Gastrocnemius medialis (tissue), 4 donors: Measurements from ENCODE around the gene GPS2. TPM values are rescaled to one million over a fixed set of nuclear protein-coding genes. Genes with fewer than 3 reads are reported as not detected.
A peak's percentile ranks its signal among the peaks of the same experiment; 100 is the strongest.

ENCODE experiments used
- ATAC-seq, 2 donors: fragments of 150-250 bp; one replicate each; pipeline ENCODE4 v1.9.1; 2016
- DNase-seq, 2 donors: peaks; one replicate each; pipeline ENCODE4 v3.0.0-alpha.2; 2019
- H3K27ac ChIP-seq, 4 donors: fragments of 200-600 bp; sonication (generic); 1 replicate in 1 of 4; 2 replicates in 3 of 4; pipeline ENCODE4 v1.5.1; 2016 to 2018; ENCODE audit warnings: mild to moderate bottlenecking in 2 of 4, moderate library complexity in 1 of 4
- H3K27me3 ChIP-seq, 3 donors: fragments of 200-600 bp; sonication (generic) in 2 of 3; 1 replicate in 1 of 3; 2 replicates in 2 of 3; pipeline versions ENCODE4 v1.5.1 to v1.6.0; 2016 to 2019; ENCODE audit warnings: mild to moderate bottlenecking in 1 of 3, moderate library complexity in 1 of 3
- H3K36me3 ChIP-seq, 2 donors: fragments of 200-600 bp; sonication (generic) in 1 of 2; one replicate each; pipeline ENCODE4 v1.5.1; 2017 to 2018
- H3K4me1 ChIP-seq, 2 donors: fragments of 200-600 bp; sonication (generic) in 1 of 2; one replicate each; pipeline ENCODE4 v1.5.1; 2016 to 2017; ENCODE audit warnings: mild to moderate bottlenecking in 2 of 2
- H3K4me3 ChIP-seq, 4 donors: fragments of 200-600 bp; sonication (generic) in 3 of 4; 1 replicate in 1 of 4; 2 replicates in 3 of 4; pipeline ENCODE4 v1.5.1; 2016 to 2019; ENCODE audit warnings: mild to moderate bottlenecking in 2 of 4
- H3K9me3 ChIP-seq, 3 donors: fragments of 200-600 bp; sonication (generic) in 2 of 3; 1 replicate in 1 of 3; 2 replicates in 2 of 3; pipeline ENCODE4 v1.5.1; 2016 to 2019
- CTCF ChIP-seq, 5 experiments: fragments of 450-650 bp in 3 of 5; fragments of 200-600 bp in 2 of 5; sonication (generic) in 2 of 5; IDR thresholded peaks in 4 of 5; conservative IDR thresholded peaks in 1 of 5; 1 replicate in 4 of 5; 2 replicates in 1 of 5; pipeline ENCODE4 v1.5.1; 2016 to 2019; ENCODE audit warnings: antibody characterized with exemption in 5 of 5, mild to moderate bottlenecking in 3 of 5, moderate library complexity in 3 of 5
- POLR2A ChIP-seq, 2 donors: fragments of 450-650 bp; IDR thresholded peaks; one replicate each; pipeline ENCODE4 v1.6.1; 2017; ENCODE audit warnings: antibody characterized with exemption in 2 of 2, mild to moderate bottlenecking in 2 of 2, moderate library complexity in 2 of 2
- in situ Hi-C, 4 donors: fragments of 200-750 bp; cut with MboI; loops; one replicate each; pipeline versions ENCODE4 v1.15.0 to v1.8.0; 2017; ENCODE audit warnings: low sequenced_read_pairs in 4 of 4
- intact Hi-C: fragments of 100-400 bp; cut with DNase I; formaldehyde crosslinking; loops from one replicate; pipeline ENCODE4 v1.15.1; 2023; ENCODE audit warnings: low total_unique reads
- total RNA-seq, 4 donors: library from RNA; depleted of rRNA; stranded (reverse); fragments of >200 nt; gene quantifications; one replicate each; pipeline versions ENCODE4 v1.1.0 to v1.2.3, GENCODE V29; 2016

GPS2 gene
- total RNA-seq, 4 donors from 2014 or later: 135 to 240 (median 169) TPM

DNA sequence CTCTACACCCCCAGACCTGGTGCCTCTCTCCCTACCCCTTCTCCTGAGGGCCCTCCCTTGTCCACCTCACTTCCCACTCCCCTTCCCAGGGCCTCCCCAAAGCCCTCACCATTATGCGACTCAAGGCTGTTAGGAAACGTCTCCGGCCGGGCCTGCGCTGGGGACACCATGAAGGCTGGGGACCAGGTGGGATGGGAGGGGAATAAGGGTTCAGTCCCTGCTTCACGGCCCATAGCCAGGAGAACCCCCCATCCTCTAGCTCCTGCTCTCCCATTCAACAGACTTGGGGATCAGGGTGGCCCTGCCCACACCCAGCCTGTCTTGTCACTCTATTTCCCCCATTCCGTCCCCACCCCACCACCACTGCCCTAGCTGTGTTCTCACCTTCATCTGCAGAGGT, 11.9 kb upstream of the GPS2 start:
- H3K4me3 ChIP-seq: no peak overlapping the region
- intact Hi-C loops: loop anchor here (5.0 kb wide), 1 partner anchor 235 kb away; the partner anchor contains the start of gene SENP3
- H3K9me3 ChIP-seq: no peaks in the 10 kb centered on the region
- no peak for ATAC-seq
- peaks cover 0 to 41% of the 10 kb centered on the region in 2 donors for H3K36me3 ChIP-seq
- no peak overlapping the region for H3K27ac ChIP-seq
- in situ Hi-C loops: loop anchor here in 1 of 4 donors (25.0 kb wide), 1 partner anchor 290 kb away; the partner anchor contains the start of genes SLC16A11 and SLC16A13
- TF ChIP-seq CTCF (IDR thresholded peaks at IDR 0.05 in 4 of 5, conservative IDR thresholded peaks at IDR 0.05 in 1 of 5) (no peak), POLR2A (IDR thresholded peaks at IDR 0.05) (no peak)
- peaks cover 15 to 24% of the 10 kb centered on the region in 2 donors for H3K4me1 ChIP-seq
- no peaks in the 10 kb centered on the region for H3K27me3 ChIP-seq
- no peak for DNase-seq

GRCh38 chr17:7326186-7326585, 11.0 kb upstream of the GPS2 start:
- no peaks in the 10 kb centered on the region for H3K27me3 ChIP-seq
- no peak overlapping the region for H3K4me3 ChIP-seq
- in situ Hi-C loops: loop anchor here in 1 of 4 donors (25.0 kb wide), 1 partner anchor 289 kb away; the partner anchor contains the start of genes SLC16A11 and SLC16A13
- no peaks in the 10 kb centered on the region for H3K9me3 ChIP-seq
- peaks cover 0 to 49% of the 10 kb centered on the region in 2 donors for H3K36me3 ChIP-seq
- no peak for DNase-seq
- intact Hi-C loops: loop anchor here (5.0 kb wide), 1 partner anchor 236 kb away; the partner anchor contains the start of gene SENP3
- peaks cover 15 to 24% of the 10 kb centered on the region in 2 donors for H3K4me1 ChIP-seq
- no peak for ATAC-seq
- TF ChIP-seq CTCF (IDR thresholded peaks at IDR 0.05 in 4 of 5, conservative IDR thresholded peaks at IDR 0.05 in 1 of 5): no peak
- TF ChIP-seq POLR2A (IDR thresholded peaks at IDR 0.05): no peak
- H3K27ac ChIP-seq: no peak overlapping the region

- DNase-seq (no peak), ATAC-seq (no peak)
- no peak for TF ChIP-seq POLR2A (IDR thresholded peaks at IDR 0.05)
- no peak for TF ChIP-seq CTCF (IDR thresholded peaks at IDR 0.05 in 4 of 5, conservative IDR thresholded peaks at IDR 0.05 in 1 of 5)
- intact Hi-C loops (loop anchor here (5.0 kb wide), 1 partner anchor 237 kb away; the partner anchor contains the start of gene SENP3), in situ Hi-C loops (loop anchor here in 1 of 4 donors (25.0 kb wide), 1 partner anchor 288 kb away; the partner anchor contains the start of genes SLC16A11 and SLC16A13)
- H3K36me3 ChIP-seq: peaks cover 0 to 60% of the 10 kb centered on the region in 2 donors
- H3K9me3 ChIP-seq: no peaks in the 10 kb centered on the region
- peaks cover 12 to 17% of the 10 kb centered on the region in 2 donors for H3K4me1 ChIP-seq
- no peak overlapping the region for H3K4me3 ChIP-seq
- no peak overlapping the region for H3K27ac ChIP-seq
- H3K27me3 ChIP-seq: no peaks in the 10 kb centered on the region
These were observed 9.9 kb upstream of the GPS2 start for GRCh38 chr17:7325031-7325528.

DNA sequence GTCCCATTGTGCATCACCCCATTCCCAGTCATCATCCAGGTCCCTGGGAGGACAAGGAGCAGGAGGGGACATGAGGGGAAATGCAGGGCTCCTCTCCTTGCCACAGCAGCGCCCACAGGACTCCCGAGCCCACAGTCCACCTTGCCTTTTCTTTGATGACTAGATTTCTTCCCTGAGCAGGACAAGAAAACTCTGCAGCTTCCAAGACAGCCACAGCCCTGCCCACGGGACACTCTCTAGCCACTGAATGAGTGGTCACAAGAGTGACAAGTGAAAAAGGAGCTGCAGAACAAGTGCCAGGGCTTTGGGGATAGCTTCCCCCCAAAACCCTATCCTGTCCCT, 9.2 kb upstream of the GPS2 start:
- H3K9me3 ChIP-seq: no peaks in the 10 kb centered on the region
- peak in 2 of 5 experiments; percentile 6 to 9 for TF ChIP-seq CTCF (IDR thresholded peaks at IDR 0.05 in 4 of 5, conservative IDR thresholded peaks at IDR 0.05 in 1 of 5)
- TF ChIP-seq POLR2A (IDR thresholded peaks at IDR 0.05): no peak
- intact Hi-C loops: no loop called here
- DNase-seq (no peak), ATAC-seq (no peak)
- in situ Hi-C loops: no loop called here
- no peaks in the 10 kb centered on the region for H3K27me3 ChIP-seq
- H3K27ac ChIP-seq: no peak overlapping the region
- H3K4me1 ChIP-seq: peaks cover 12 to 14% of the 10 kb centered on the region in 2 donors
- no peak overlapping the region for H3K4me3 ChIP-seq
- peaks cover 0 to 64% of the 10 kb centered on the region in 2 donors for H3K36me3 ChIP-seq
